ENCODE measurements around the gene MAP1LC3B. TPM values are rescaled to one million over a fixed set of nuclear protein-coding genes. Genes with fewer than 3 reads are reported as not detected.

MAP1LC3B gene
- total RNA-seq, 1 experiment from 2014 or later, result 72.3 TPM

DNA sequence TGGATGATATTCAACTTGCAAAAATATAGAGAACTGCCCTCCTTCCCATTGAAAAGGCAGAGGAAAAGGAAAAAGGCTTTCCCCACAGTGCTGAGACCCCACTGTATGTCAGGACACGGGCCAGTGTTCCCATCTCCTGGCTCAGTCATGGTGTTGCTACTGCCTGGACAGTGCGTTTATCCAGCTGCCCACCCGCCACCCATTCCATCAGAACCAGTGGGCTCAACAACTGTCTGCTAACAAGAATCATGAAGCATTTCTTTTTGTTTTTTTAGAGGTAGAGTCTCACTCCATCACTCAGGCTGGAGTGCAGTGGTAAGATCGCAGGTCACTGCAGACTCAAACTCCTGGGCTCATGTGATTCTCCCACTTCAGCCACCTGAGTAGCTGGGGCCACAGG is 19.8 kb upstream of the MAP1LC3B start:
- POLR2A ChIA-PET, result no interaction called here
- H3K36me3 Mint-ChIP-seq (ENCODE audit: insufficient read depth, unreplicated experiment), result peaks cover 40% of the 10 kb centered on the region
- no peak overlapping the region for H3K4me3 Mint-ChIP-seq (ENCODE audit: unreplicated experiment)
- H3K9me3 Mint-ChIP-seq (ENCODE audit: unreplicated experiment), result no peaks in the 10 kb centered on the region
- Histone ChIP-seq H3K27me3 (replicated peaks; ENCODE audit: control insufficient read depth, insufficient read depth, low read length) (no peaks in the 10 kb centered on the region), H3K36me3 (ENCODE audit: control insufficient read depth, insufficient read depth, low read length) (no peaks in the 10 kb centered on the region), H3K4me1 (no peaks in the 10 kb centered on the region), H3K4me3 (ENCODE audit: low read depth, low read length) (no peak overlapping the region), H3K9me3 (no peaks in the 10 kb centered on the region)
- CTCF ChIA-PET, result no interaction called here
- intact Hi-C loops (cut with micrococcal nuclease; ENCODE audit: unreplicated experiment), result no loop called here
- TF ChIP-seq, protein P1, sequence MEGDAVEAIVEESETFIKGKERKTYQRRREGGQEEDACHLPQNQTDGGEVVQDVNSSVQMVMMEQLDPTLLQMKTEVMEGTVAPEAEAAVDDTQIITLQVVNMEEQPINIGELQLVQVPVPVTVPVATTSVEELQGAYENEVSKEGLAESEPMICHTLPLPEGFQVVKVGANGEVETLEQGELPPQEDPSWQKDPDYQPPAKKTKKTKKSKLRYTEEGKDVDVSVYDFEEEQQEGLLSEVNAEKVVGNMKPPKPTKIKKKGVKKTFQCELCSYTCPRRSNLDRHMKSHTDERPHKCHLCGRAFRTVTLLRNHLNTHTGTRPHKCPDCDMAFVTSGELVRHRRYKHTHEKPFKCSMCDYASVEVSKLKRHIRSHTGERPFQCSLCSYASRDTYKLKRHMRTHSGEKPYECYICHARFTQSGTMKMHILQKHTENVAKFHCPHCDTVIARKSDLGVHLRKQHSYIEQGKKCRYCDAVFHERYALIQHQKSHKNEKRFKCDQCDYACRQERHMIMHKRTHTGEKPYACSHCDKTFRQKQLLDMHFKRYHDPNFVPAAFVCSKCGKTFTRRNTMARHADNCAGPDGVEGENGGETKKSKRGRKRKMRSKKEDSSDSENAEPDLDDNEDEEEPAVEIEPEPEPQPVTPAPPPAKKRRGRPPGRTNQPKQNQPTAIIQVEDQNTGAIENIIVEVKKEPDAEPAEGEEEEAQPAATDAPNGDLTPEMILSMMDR (IDR thresholded peaks at IDR 0.05; ENCODE audit: insufficient read depth in 1 of 2, low read depth in 1 of 2, low read length in 1 of 2, severe bottlenecking in 1 of 2, unreplicated experiment in 1 of 2), result no peak
- H3K27ac Mint-ChIP-seq (ENCODE audit: unreplicated experiment), result no peak overlapping the region
- no peak for DNase-seq
- H3K4me1 Mint-ChIP-seq (ENCODE audit: low read depth, unreplicated experiment), result peaks cover 6% of the 10 kb centered on the region
- BruUV-seq (replicated peaks), result no TSS peak
- no peaks in the 10 kb centered on the region for H3K27me3 Mint-ChIP-seq (ENCODE audit: insufficient read depth, unreplicated experiment)

- TF ChIP-seq, protein P1 (IDR thresholded peaks at IDR 0.05; ENCODE audit: insufficient read depth in 1 of 2, low read depth in 1 of 2, low read length in 1 of 2, severe bottlenecking in 1 of 2, unreplicated experiment in 1 of 2), result no peak
- no TSS peak for BruUV-seq (replicated peaks)
- Mint-ChIP-seq H3K4me1 (ENCODE audit: low read depth, unreplicated experiment) (peaks cover 11% of the 10 kb centered on the region), H3K4me3 (ENCODE audit: unreplicated experiment) (no peak overlapping the region), H3K27ac (ENCODE audit: unreplicated experiment) (no peak overlapping the region), H3K9me3 (ENCODE audit: unreplicated experiment) (no peaks in the 10 kb centered on the region), H3K27me3 (ENCODE audit: insufficient read depth, unreplicated experiment) (no peaks in the 10 kb centered on the region), H3K36me3 (ENCODE audit: insufficient read depth, unreplicated experiment) (peaks cover 40% of the 10 kb centered on the region)
- Histone ChIP-seq H3K4me3 (ENCODE audit: low read depth, low read length) (no peak overlapping the region), H3K4me1 (peaks cover 12% of the 10 kb centered on the region), H3K9me3 (no peaks in the 10 kb centered on the region), H3K27me3 (replicated peaks; ENCODE audit: control insufficient read depth, insufficient read depth, low read length) (no peaks in the 10 kb centered on the region), H3K36me3 (ENCODE audit: control insufficient read depth, insufficient read depth, low read length) (no peaks in the 10 kb centered on the region)
- CTCF ChIA-PET, result no interaction called here
- no peak for DNase-seq
- intact Hi-C loops (cut with micrococcal nuclease; ENCODE audit: unreplicated experiment), result no loop called here
- POLR2A ChIA-PET, result no interaction called here
Observed at GRCh38 chr16:87374313-87374712, 17.8 kb upstream of the MAP1LC3B start.

DNA sequence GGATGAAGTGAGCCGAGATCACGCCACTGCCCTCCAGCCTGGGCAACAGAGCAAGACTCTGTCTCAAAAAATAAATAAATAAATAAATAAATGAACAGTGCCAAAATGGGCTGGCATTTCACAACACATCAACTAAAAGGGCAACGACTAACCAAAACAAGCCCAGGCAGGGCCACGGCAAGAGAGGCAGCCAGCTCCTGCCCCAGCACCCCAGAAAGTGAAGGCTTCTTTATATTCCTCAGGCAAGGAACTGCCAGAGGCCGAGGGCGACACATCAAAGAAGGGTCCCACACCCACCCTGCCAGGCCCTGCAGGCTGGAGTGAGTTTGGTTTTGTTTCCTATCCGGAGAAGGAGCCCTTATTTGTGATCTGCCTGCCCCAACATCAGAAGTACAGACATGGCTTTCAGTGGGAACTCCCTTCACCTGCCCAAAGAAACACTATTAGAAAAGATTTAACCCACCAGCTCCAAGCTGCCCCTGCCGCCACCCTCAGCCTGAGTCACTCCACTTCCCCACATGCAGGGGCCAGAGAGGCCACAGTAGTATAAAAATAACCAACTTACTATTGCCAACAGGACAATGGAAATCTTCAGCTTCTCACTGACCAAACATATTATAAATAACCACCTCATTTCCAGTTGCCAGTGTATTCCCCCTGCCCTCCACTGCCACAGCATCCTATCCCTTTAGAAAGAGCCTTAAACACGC is 16.6 kb upstream of the MAP1LC3B start:
- no peaks in the 10 kb centered on the region for H3K9me3 Mint-ChIP-seq (ENCODE audit: unreplicated experiment)
- intact Hi-C loops (cut with micrococcal nuclease; ENCODE audit: unreplicated experiment), result no loop called here
- no peaks in the 10 kb centered on the region for H3K9me3 ChIP-seq
- no peaks in the 10 kb centered on the region for H3K36me3 ChIP-seq (ENCODE audit: control insufficient read depth, insufficient read depth, low read length)
- H3K4me3 Mint-ChIP-seq (ENCODE audit: unreplicated experiment), result no peak overlapping the region
- peaks cover 45% of the 10 kb centered on the region for H3K36me3 Mint-ChIP-seq (ENCODE audit: insufficient read depth, unreplicated experiment)
- TF ChIP-seq, protein P1 (IDR thresholded peaks at IDR 0.05; ENCODE audit: insufficient read depth in 1 of 2, low read depth in 1 of 2, low read length in 1 of 2, severe bottlenecking in 1 of 2, unreplicated experiment in 1 of 2), result no peak
- H3K27ac Mint-ChIP-seq (ENCODE audit: unreplicated experiment), result no peak overlapping the region
- no TSS peak for BruUV-seq (replicated peaks)
- no peaks in the 10 kb centered on the region for H3K27me3 Mint-ChIP-seq (ENCODE audit: insufficient read depth, unreplicated experiment)
- H3K4me1 ChIP-seq, result peaks cover 24% of the 10 kb centered on the region
- no peak overlapping the region for H3K4me3 ChIP-seq (ENCODE audit: low read depth, low read length)
- H3K27me3 ChIP-seq (replicated peaks; ENCODE audit: control insufficient read depth, insufficient read depth, low read length), result no peaks in the 10 kb centered on the region
- CTCF ChIA-PET, result no interaction called here
- H3K4me1 Mint-ChIP-seq (ENCODE audit: low read depth, unreplicated experiment), result peaks cover 14% of the 10 kb centered on the region
- POLR2A ChIA-PET, result no interaction called here
- DNase-seq, result no peak
